GM12864 (cell line): ENCODE results near the gene CHID1.

Source experiments
- DNase-seq: peaks from one replicate; pipeline ENCODE4 v3.0.0-alpha.2; 2011; ENCODE audit warnings: low read depth
- H3K4me3 ChIP-seq: 2 replicates; pipeline ENCODE4 v1.5.1; 2011; ENCODE audit warnings: mild to moderate bottlenecking, low read depth, low read length, control low read depth
- TF ChIP-seq, protein P1 (sequence below): IDR thresholded peaks from 2 replicates; pipeline ENCODE4 v1.5.1; 2011; ENCODE audit warnings: low read depth, mild to moderate bottlenecking, moderate library complexity, low read length, control low read depth, inconsistent platforms; ENCODE audit errors: missing control alignments

The CHID1 gene

DNA sequence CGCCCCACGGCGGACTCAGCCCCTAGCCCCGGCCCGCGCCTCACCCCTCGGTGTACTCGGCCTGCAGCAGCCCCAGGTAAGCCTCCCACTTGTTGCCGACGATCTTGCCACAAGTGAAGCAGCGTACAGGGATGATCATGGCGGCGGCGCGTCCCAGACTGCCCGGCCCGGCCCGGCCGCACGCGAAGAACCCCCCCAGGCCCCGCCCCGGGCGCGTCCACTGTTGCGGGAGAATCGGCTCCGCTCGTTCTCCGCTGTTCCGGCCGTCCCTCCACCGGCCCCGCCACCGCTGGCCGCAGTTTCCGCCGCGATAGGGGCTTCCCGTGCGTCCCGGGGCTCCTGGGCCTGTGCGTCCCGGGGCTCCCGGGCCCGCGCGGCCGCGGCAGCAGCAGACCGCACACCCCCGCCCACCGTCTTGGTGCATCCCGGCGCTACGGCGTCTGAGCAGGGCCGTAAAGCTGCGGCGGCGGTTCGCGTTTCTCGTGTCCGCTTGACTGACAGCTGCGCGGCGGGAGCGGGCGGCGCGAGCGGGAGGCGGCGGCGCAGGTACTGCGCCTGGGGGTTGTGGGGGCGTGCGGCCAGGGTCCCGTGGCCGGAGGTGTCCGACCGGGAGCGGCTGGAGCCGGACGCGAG lies 68.1 kb downstream of the CHID1 start, which contains the start of the genes POLR2L and TSPAN4:
POLR2L (minus strand) TSS at position 160 of the 633 bp plus-strand sequence; CDS start at position 139, 21 bp downstream.
TSPAN4 (plus strand) TSS at position 483 of the 633 bp plus-strand sequence. CDS start 7,453 bp downstream, outside the sequence.
- TF ChIP-seq, protein P1, sequence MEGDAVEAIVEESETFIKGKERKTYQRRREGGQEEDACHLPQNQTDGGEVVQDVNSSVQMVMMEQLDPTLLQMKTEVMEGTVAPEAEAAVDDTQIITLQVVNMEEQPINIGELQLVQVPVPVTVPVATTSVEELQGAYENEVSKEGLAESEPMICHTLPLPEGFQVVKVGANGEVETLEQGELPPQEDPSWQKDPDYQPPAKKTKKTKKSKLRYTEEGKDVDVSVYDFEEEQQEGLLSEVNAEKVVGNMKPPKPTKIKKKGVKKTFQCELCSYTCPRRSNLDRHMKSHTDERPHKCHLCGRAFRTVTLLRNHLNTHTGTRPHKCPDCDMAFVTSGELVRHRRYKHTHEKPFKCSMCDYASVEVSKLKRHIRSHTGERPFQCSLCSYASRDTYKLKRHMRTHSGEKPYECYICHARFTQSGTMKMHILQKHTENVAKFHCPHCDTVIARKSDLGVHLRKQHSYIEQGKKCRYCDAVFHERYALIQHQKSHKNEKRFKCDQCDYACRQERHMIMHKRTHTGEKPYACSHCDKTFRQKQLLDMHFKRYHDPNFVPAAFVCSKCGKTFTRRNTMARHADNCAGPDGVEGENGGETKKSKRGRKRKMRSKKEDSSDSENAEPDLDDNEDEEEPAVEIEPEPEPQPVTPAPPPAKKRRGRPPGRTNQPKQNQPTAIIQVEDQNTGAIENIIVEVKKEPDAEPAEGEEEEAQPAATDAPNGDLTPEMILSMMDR = no peak
- H3K4me3 ChIP-seq = peak within 1 kb of the TSS; percentile 98
- DNase-seq = peak; percentile 55

DNA sequence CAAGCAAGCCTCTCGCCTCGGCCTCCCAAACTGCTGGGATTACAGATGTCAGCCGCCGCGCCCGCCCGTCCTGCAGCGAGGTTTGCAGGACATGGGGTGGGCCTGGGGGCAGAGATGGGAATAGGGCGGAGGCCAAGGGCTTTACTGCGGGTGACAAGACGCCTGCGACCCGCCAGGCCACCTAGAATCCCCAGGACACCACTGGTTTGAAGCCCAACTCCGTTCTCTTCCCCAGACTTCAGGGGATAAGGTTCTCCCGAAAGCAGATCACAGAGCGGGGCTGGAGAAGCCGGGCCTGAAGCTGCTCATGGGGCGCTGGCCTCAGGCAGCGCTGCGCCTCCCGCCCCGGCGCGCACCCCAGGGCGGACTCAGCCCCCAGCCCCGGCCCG lies 68.6 kb downstream of the CHID1 start:
- no peak for DNase-seq
- TF ChIP-seq, protein P1 = no peak
- peak overlapping the region; percentile 98 for H3K4me3 ChIP-seq

DNA sequence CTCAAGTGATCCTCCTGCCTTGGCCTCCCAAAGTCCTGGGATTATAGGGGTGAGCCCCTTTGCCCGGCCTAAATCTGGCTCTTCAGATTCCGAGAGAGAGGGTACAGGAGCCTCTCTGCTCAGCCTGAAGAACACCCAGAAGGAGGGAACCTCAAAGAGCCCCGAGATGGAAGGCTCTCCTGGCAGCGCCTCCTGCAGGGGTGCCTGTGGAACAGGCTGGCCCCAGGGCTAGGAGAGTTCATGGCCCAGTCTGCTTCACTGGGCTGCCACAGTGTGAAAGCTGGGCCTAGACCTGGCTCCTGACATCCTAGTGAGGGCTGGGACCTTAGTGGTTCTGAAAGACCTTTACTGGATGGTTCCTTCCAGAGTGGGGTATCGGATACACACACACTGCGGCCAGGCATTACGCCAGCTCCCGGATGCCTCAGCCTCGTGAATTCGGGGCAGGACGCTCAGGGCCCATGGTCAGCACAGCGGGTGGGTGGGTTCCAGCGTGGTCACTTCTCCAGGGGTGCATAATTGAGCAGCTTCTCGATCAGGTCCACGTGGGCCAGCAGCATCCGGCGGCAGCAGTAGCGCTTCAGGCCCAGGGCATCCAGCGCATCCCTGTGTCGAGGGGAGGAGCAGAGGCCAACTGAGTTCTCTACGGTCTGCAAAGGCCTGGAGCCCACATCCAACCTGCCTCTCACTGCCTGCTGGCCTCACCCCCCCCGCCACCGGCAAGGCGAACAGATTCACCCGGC lies 70.6 kb downstream of the CHID1 start:
- TF ChIP-seq, protein P1 = peak; percentile 32
- DNase-seq = no peak
- no peak overlapping the region for H3K4me3 ChIP-seq

DNA sequence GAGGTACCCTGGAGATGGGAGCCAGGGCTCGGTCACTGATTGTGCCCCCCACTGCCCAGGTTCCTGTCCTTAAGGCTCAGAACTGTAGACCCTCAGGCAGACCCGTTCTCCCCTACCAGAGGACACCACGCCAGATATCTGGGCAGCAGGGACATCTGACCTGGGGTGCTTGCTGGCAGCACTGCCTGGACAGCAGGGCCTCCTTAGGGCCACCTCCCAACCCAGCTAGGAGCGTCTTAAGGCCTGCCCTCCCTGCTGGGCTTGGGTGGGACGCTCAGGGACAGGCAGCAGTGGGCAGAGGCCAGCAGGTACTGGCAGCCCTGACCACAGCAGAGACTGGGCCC lies 71.4 kb downstream of the CHID1 start:
- no peak overlapping the region for H3K4me3 ChIP-seq
- TF ChIP-seq, protein P1 = no peak
- no peak for DNase-seq

DNA sequence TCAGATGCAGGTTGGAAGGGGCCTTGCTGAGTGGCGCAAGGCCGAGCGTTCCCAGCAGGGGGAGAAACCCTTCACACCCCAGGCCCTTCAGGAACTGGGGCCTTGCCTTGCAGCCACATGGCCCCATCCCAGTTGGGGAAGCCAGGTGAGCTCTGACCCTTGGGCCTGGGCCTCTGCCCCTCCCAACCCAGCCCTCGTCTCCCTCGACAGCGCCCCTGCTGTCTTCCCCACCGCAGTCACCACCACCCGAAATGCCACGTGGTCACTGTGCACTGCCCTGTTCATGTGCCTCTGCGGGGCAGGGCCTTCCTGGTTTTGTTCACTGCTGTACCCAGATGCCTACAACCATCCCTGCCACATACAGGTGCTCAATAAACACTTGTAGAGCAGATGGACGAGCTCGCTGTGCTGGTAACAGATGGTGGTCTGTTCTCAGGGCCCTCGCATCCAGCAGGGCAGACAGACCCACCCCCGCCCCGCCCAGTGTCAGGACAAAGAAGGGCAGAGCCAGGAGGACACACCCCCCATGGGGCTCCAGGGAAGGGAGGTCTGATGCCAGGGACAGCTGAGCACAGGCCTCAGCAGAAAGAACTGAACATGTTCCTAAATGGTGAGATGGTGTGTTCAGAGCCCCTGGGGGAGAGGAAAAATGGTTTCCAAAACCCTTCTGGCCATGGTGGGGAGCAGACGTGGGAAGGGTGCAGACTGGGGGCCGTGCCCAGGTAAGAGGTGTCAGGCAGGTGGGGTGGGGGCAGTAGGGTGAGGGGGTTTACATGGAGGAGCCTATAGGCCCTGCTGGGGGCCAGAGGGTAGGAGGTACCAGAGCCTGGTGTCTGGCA lies 72.0 kb downstream of the CHID1 start:
- DNase-seq = no peak
- TF ChIP-seq, protein P1 = no peak
- H3K4me3 ChIP-seq = no peak overlapping the region

DNA sequence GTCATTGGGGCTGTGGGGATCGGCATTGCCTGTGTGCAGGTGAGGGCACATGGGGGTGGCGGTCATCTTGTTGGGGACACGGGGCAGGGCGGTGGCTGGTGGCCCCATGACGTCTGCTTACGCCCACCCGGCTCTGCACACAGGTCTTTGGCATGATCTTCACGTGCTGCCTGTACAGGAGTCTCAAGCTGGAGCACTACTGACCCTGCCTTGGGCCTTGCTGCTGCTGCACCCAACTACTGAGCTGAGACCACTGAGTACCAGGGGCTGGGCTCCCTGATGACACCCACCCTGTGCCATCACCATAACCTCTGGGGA lies 72.7 kb downstream of the CHID1 start:
- TF ChIP-seq, protein P1 = no peak
- no peak for DNase-seq
- H3K4me3 ChIP-seq = no peak overlapping the region
